GM15510 (cell line): Measurements from ENCODE around the gene AP1B1.

Experiments
- POLR2A ChIP-seq: IDR thresholded peaks from 3 replicates; pipeline ENCODE4 v1.6.1; 2011; ENCODE audit warnings: borderline replicate concordance; ENCODE audit not compliant: insufficient read length; ENCODE audit errors: extremely low read depth

Gene AP1B1

GRCh38 chr22:29328055-29328454 lies 60.3 kb downstream of the AP1B1 start:
- TF ChIP-seq POLR2A: no peak

GRCh38 chr22:29327089-29327764 lies 61.1 kb downstream of the AP1B1 start:
- TF ChIP-seq POLR2A: no peak

GRCh38 chr22:29326481-29326880 lies 61.9 kb downstream of the AP1B1 start:
- TF ChIP-seq POLR2A: no peak

GRCh38 chr22:29325785-29326315 lies 62.5 kb downstream of the AP1B1 start:
- no peak for TF ChIP-seq POLR2A

GRCh38 chr22:29325356-29325755 lies 63.0 kb downstream of the AP1B1 start:
- TF ChIP-seq POLR2A: no peak

GRCh38 chr22:29323641-29324040 lies 64.7 kb downstream of the AP1B1 start:
- TF ChIP-seq POLR2A: no peak

GRCh38 chr22:29320546-29320945 lies 67.8 kb downstream of the AP1B1 start:
- TF ChIP-seq POLR2A: no peak

- TF ChIP-seq POLR2A: no peak
Observed at GRCh38 chr22:29319072-29319471, 69.3 kb downstream of the AP1B1 start.

GRCh38 chr22:29317827-29318454 lies 70.4 kb downstream of the AP1B1 start:
- no peak for TF ChIP-seq POLR2A

- TF ChIP-seq POLR2A: no peak
Observed at GRCh38 chr22:29316141-29316828, 72.1 kb downstream of the AP1B1 start.

- no peak for TF ChIP-seq POLR2A
Observed at GRCh38 chr22:29315286-29316140, 72.9 kb downstream of the AP1B1 start, which contains the start of gene RASL10A. Gene RASL10A (minus strand): TSS chr22:29315697. CDS start chr22:29315246, 451 bp downstream.

- no peak for TF ChIP-seq POLR2A
Observed at GRCh38 chr22:29314537-29315285, 73.7 kb downstream of the AP1B1 start.

- no peak for TF ChIP-seq POLR2A
Observed at GRCh38 chr22:29313576-29314466, 74.5 kb downstream of the AP1B1 start.

GRCh38 chr22:29313126-29313575 lies 75.2 kb downstream of the AP1B1 start:
- no peak for TF ChIP-seq POLR2A
